HepG2 (cell line): ENCODE data around the gene SNED1.

Experiments used
- MYC ChIP-seq: sonication (generic); formaldehyde crosslinking; IDR thresholded peaks from 2 replicates; pipeline ENCODE4 v1.9.0; 2021; ENCODE audit warnings: missing genetic modification reagents, borderline replicate concordance
- REXO4 ChIP-seq: sonication (generic); formaldehyde crosslinking; IDR thresholded peaks from 2 replicates; pipeline ENCODE4 v1.8.0; 2022; ENCODE audit warnings: missing genetic modification reagents, mild to moderate bottlenecking, borderline replicate concordance
- SCMH1 ChIP-seq: sonication (generic); formaldehyde crosslinking; IDR thresholded peaks from 2 replicates; pipeline ENCODE4 v1.9.0; 2021; ENCODE audit warnings: missing genetic modification reagents, mild to moderate bottlenecking, borderline replicate concordance
- TF ChIP-seq, protein P1 (sequence below), 2 experiments: fragments of 450-650 bp in 1 of 2; sonication (generic) in 1 of 2; formaldehyde crosslinking; IDR thresholded peaks; 2 replicates each; pipeline versions ENCODE4 v1.5.0 to v1.8.0; 2020 to 2022; ENCODE audit warnings: mild to moderate bottlenecking in 1 of 2, missing genetic modification reagents in 1 of 2

DNA sequence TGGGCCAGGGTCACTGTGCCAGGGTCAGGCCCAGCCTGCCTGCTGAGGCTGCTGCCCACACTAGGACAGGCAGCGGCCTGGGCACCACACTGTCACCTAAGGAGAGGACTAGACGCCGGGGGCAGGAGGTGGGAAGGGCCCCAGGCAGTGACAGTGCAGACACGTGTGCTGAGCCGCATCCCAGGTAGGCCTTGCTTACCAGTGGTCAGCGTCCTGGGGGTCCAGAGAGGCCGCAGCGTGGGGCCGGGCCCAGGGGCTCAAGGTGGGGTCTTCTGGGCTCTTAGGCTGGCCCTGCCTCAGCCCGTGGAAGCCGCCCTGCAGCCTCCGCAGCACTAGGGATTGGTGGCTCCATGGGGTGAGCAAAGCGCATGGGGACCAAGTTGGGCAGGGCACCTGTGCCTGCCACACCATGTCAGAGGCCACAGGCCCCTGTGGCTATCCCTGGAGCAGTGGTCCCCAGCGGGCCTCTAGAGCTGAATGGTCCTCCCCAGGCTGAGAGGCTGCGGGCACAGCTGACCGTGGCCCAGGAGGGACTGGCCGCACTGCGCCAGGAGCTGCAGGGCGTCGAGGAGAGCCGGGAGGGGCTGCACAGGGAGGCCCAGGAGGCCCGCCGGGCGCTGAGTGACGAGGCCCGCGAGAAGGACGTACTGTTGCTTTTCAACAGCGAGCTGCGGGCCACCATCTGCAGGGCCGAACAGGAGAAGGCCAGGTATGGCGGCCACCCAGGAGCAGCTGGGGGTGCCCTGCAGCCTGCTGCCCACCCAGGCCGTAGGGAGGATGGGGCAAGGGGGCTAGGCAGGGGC lies 35.2 kb upstream of the SNED1 start:
- TF ChIP-seq, protein P1, sequence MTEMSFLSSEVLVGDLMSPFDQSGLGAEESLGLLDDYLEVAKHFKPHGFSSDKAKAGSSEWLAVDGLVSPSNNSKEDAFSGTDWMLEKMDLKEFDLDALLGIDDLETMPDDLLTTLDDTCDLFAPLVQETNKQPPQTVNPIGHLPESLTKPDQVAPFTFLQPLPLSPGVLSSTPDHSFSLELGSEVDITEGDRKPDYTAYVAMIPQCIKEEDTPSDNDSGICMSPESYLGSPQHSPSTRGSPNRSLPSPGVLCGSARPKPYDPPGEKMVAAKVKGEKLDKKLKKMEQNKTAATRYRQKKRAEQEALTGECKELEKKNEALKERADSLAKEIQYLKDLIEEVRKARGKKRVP (CRISPR knock-in tag; IDR thresholded peaks at IDR 0.05): no peak
- TF ChIP-seq MYC (CRISPR knock-in tag) (no peak), REXO4 (CRISPR knock-in tag) (no peak), SCMH1 (CRISPR knock-in tag) (no peak)
